Right lobe of liver (tissue), 6 donors: ENCODE measurements around the gene PNKD. TPM values are rescaled to one million over a fixed set of nuclear protein-coding genes. Genes with fewer than 3 reads are reported as not detected.

ENCODE experiments used
- ATAC-seq, 4 donors: fragments of 200-7000 bp; cut with Tn5 transposase; one replicate each; pipeline ENCODE4 v1.9.1; 2020; ENCODE audit warnings: mild to moderate bottlenecking in 4 of 4, moderate library complexity in 4 of 4
- DNase-seq, 3 donors: peaks; one replicate each; pipeline ENCODE4 v3.0.0-alpha.2; 2020
- H3K27ac ChIP-seq, 3 donors: fragments of 200-600 bp; one replicate each; pipeline ENCODE4 v1.8.0; 2022
- H3K27me3 ChIP-seq, 2 donors: fragments of 200-600 bp; one replicate each; pipeline ENCODE4 v1.8.0; 2022
- H3K36me3 ChIP-seq, 4 donors: fragments of 200-600 bp; sonication (generic) in 1 of 4; one replicate each; pipeline versions ENCODE4 v1.5.1 to v1.8.0; 2017 to 2022; ENCODE audit warnings: control low read depth in 1 of 4
- H3K4me1 ChIP-seq, 4 donors: fragments of 200-600 bp; sonication (generic) in 1 of 4; one replicate each; pipeline versions ENCODE4 v1.5.1 to v1.8.0; 2017 to 2022; ENCODE audit warnings: control low read depth in 1 of 4
- H3K4me3 ChIP-seq, 3 donors: fragments of 200-600 bp; one replicate each; pipeline ENCODE4 v1.8.0; 2022
- H3K9me3 ChIP-seq, 4 donors: fragments of 200-600 bp; sonication (generic) in 1 of 4; one replicate each; pipeline versions ENCODE4 v1.5.1 to v1.8.0; 2017 to 2022; ENCODE audit warnings: control low read depth in 1 of 4
- CTCF ChIP-seq, 4 donors: fragments of 200-600 bp in 3 of 4; fragments of 450-650 bp in 1 of 4; IDR thresholded peaks; one replicate each; pipeline versions ENCODE4 v1.5.1 to v1.8.0; 2016 to 2022; ENCODE audit warnings: antibody characterized with exemption in 4 of 4, mild to moderate bottlenecking in 2 of 4
- POLR2A ChIP-seq: fragments of 450-650 bp; IDR thresholded peaks from one replicate; pipeline ENCODE4 v1.6.1; 2017; ENCODE audit warnings: antibody characterized with exemption, mild to moderate bottlenecking
- WGBS: methylation state at CpG from one replicate; pipeline ENCODE4 v1.1.6; 2018; ENCODE audit warnings: low coverage, low lambda C conversion rate; ENCODE audit not compliant: insufficient coverage; ENCODE audit errors: missing lambda C conversion rate; 5-methylcytosine and 5-hydroxymethylcytosine counted together
- intact Hi-C, 2 donors: fragments of 100-400 bp; cut with DNase I; formaldehyde crosslinking; loops; one replicate each; pipeline versions ENCODE4 v1.11.2 to v1.14.1; 2022
- total RNA-seq, 6 experiments: library from RNA; depleted of rRNA in 2 of 6; stranded (reverse); fragments of >200 nt in 2 of 6; fragmentation: NEBNext Ultra II Directional in 3 of 6; extraction: Animal tissue kit (Norgen Biotek cat#: 25700) in 3 of 6; gene quantifications; one replicate each; pipeline versions ENCODE4 v1.1.0 to v1.2.4, GENCODE V29; 2016 to 2023
- donor health status: DM: no; HTN: yes; CAD: no.
- donor health status: DM: no; HTN: no; CAD: no.
- donor health status: DM: no; HTN: no; CAD: no.
- donor health status: DM: no; HTN: yes; CAD: no.
- donor health status: DM: no; HTN: yes; CAD: no.

The PNKD gene
- total RNA-seq, 6 experiments from 2014 or later: 78.5 to 137 (median 115) TPM

GRCh38 chr2:218260742-218261422 is 9.4 kb upstream of the PNKD start, which contains the start of gene GPBAR1:
Gene GPBAR1 (plus strand): TSS chr2:218261015. CDS start chr2:218262725, 1,710 bp downstream.
- H3K27me3 ChIP-seq: no peaks in the 10 kb centered on the region
- peak within 1 kb of the TSS; percentile 15 to 78 (median 51) for H3K27ac ChIP-seq
- TF ChIP-seq CTCF (IDR thresholded peaks at IDR 0.05) (no peak), POLR2A (no peak)
- H3K4me1 ChIP-seq: peaks cover 0 to 16% (median 6%) of the 10 kb centered on the region in 4 donors
- 55% methylated on average over 4 of the region's 10 CpGs for WGBS
- peaks cover 0 to 30% (median 2%) of the 10 kb centered on the region in 4 donors for H3K36me3 ChIP-seq
- ATAC-seq (peak; percentile 12 to 41 (median 34)), DNase-seq (peak in 1 of 3 donors; percentile 63)
- intact Hi-C loops: no loop called here
- no peaks in the 10 kb centered on the region for H3K9me3 ChIP-seq
- H3K4me3 ChIP-seq: no peak within 1 kb of the TSS

- no peaks in the 10 kb centered on the region for H3K27me3 ChIP-seq
- peak overlapping the region in 1 of 3 donors; percentile 38 for H3K27ac ChIP-seq
- H3K4me1 ChIP-seq: peaks cover 0 to 16% (median 6%) of the 10 kb centered on the region in 4 donors
- DNase-seq (peak in 1 of 3 donors; percentile 36), ATAC-seq (peak in 1 of 4 donors; percentile 4)
- WGBS: 70% methylated on average over 2 of the region's 8 CpGs
- H3K9me3 ChIP-seq: no peaks in the 10 kb centered on the region
- no peak overlapping the region for H3K4me3 ChIP-seq
- H3K36me3 ChIP-seq: peaks cover 0 to 35% (median 2%) of the 10 kb centered on the region in 4 donors
- no peak for TF ChIP-seq CTCF (IDR thresholded peaks at IDR 0.05)
- TF ChIP-seq POLR2A: no peak
- intact Hi-C loops: no loop called here
Observed at GRCh38 chr2:218261423-218262236, 8.7 kb upstream of the PNKD start.

- Histone ChIP-seq H3K36me3 (peaks cover 0 to 36% (median 3%) of the 10 kb centered on the region in 4 donors), H3K27ac (no peak overlapping the region), H3K4me1 (peaks cover 0 to 16% (median 6%) of the 10 kb centered on the region in 4 donors), H3K27me3 (no peaks in the 10 kb centered on the region), H3K9me3 (no peaks in the 10 kb centered on the region), H3K4me3 (no peak overlapping the region)
- TF ChIP-seq POLR2A: no peak
- TF ChIP-seq CTCF (IDR thresholded peaks at IDR 0.05): no peak
- DNase-seq (no peak), ATAC-seq (no peak)
- WGBS: 61% methylated on average over 3 of the region's 6 CpGs
- intact Hi-C loops: no loop called here
Observed at GRCh38 chr2:218262237-218262600, 8.1 kb upstream of the PNKD start.

- TF ChIP-seq POLR2A: no peak
- no peak for TF ChIP-seq CTCF (IDR thresholded peaks at IDR 0.05)
- DNase-seq (peak in 2 of 3 donors; percentile 50 to 56), ATAC-seq (no peak)
- intact Hi-C loops: no loop called here
- no peaks in the 10 kb centered on the region for H3K9me3 ChIP-seq
- no peaks in the 10 kb centered on the region for H3K27me3 ChIP-seq
- H3K4me1 ChIP-seq: peaks cover 0 to 16% (median 6%) of the 10 kb centered on the region in 4 donors
- H3K4me3 ChIP-seq: no peak overlapping the region
- 79% methylated on average over 6 of the region's 39 CpGs for WGBS
- peaks cover 0 to 43% (median 7%) of the 10 kb centered on the region in 4 donors for H3K36me3 ChIP-seq
- H3K27ac ChIP-seq: no peak overlapping the region
Observed at GRCh38 chr2:218262631-218263586, 7.4 kb upstream of the PNKD start.
